Measurements from ENCODE around the gene SUSD1. TPM values are rescaled to one million over a fixed set of nuclear protein-coding genes. Genes with fewer than 3 reads are reported as not detected.
"Not testable (repeated sequence)": the region's sequence is repeated elsewhere in the genome, so short reads cannot be mapped to it uniquely, and the experiment has no call there.

The SUSD1 gene
- polyA plus RNA-seq, 6 donors from 2014 or later = 5.1 to 19.4 (median 9.1) TPM

GRCh38 chr9:112076814-112077213 is 98.3 kb downstream of the SUSD1 start:
- no peak for ATAC-seq (ENCODE audit: low read depth in 2 of 2)

DNA sequence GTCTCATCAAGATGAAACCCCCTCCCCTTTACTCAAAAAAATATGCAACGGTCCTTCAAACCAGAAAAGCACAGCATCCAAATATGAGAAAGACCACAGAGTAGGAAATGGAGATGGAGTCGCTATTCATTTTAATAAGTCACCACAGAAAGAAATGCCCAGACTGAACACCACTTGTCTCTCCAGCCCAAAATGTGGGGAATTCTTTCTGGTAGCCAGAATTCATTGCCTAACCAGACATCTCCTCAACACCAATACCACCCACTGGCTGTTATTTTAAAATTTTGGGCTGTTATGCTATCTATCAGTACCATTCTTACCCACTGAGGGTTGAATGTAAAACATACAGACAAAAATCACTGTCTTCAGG is 100.1 kb downstream of the SUSD1 start:
- Mint-ChIP-seq H3K36me3 (no peaks in the 10 kb centered on the region), H3K27ac (peak overlapping the region in 2 of 6 donors; percentile 46 to 87), H3K9me3 (no peaks in the 10 kb centered on the region), H3K4me1 (peaks cover 40 to 77% (median 41%) of the 10 kb centered on the region in 3 donors), H3K27me3 (no peaks in the 10 kb centered on the region), H3K4me3 (peak overlapping the region in 3 of 8 donors; percentile 6 to 84 (median 71))
- no peak for DNase-seq
- no peak for ATAC-seq (ENCODE audit: low read depth in 2 of 2)

More at GRCh38 chr9:112076814-112077213, 98.3 kb downstream of the SUSD1 start:
- H3K4me3 Mint-ChIP-seq = peak overlapping the region in 2 of 8 donors; percentile 1 to 44
- H3K9me3 Mint-ChIP-seq = no peaks in the 10 kb centered on the region
- no peak for DNase-seq
- H3K27ac Mint-ChIP-seq = peak overlapping the region in 2 of 6 donors; percentile 4 to 50
- H3K4me1 Mint-ChIP-seq = peaks cover 32 to 60% (median 33%) of the 10 kb centered on the region in 3 donors
- H3K36me3 Mint-ChIP-seq = no peaks in the 10 kb centered on the region
- H3K27me3 Mint-ChIP-seq = no peaks in the 10 kb centered on the region

DNA sequence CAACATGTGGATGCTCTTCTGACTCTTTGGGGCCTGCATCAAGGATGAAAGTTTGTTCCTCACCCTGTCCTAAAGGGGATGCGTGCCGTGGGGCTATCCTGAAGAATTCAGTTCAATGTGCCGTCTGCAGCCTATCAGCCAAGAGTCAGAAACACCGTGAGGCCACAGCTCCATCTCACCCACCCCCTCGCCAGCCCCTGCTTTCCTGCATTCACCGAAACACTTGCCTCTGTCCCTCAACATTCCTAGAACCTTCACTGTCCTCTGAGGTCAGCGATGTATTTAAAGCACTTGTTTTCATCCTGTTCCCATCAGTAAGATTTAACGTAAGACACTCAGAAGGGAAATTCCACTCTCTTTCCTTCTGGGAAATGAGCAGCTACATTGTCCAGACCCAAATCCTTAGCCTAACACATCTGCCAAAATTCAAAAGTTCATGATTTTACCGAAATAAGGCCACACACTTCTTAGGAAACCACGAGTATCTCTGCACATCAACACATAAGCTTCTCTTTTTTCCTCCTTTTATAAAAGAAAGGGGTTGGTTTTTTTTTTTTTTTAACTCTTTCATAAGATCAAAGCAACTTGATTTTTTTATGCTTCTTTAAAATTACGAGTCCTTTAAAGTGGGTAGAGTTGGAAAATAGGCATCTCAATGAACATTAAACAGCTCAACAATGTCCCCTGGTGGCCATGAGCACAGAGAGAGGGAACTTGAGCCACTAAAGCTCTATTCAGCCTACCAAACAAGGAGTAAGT is 100.7 kb downstream of the SUSD1 start:
- peak overlapping the region in 5 of 6 donors; percentile 34 to 96 (median 75) for H3K27ac Mint-ChIP-seq
- peak; percentile 75 to 77 for ATAC-seq (ENCODE audit: low read depth in 2 of 2)
- peak overlapping the region; percentile 51 to 88 (median 72) for H3K4me3 Mint-ChIP-seq
- peak; percentile 59 for DNase-seq
- H3K4me1 Mint-ChIP-seq = peaks cover 45 to 78% (median 46%) of the 10 kb centered on the region in 3 donors
- no peaks in the 10 kb centered on the region for H3K27me3 Mint-ChIP-seq
- no peaks in the 10 kb centered on the region for H3K36me3 Mint-ChIP-seq
- H3K9me3 Mint-ChIP-seq = no peaks in the 10 kb centered on the region

DNA sequence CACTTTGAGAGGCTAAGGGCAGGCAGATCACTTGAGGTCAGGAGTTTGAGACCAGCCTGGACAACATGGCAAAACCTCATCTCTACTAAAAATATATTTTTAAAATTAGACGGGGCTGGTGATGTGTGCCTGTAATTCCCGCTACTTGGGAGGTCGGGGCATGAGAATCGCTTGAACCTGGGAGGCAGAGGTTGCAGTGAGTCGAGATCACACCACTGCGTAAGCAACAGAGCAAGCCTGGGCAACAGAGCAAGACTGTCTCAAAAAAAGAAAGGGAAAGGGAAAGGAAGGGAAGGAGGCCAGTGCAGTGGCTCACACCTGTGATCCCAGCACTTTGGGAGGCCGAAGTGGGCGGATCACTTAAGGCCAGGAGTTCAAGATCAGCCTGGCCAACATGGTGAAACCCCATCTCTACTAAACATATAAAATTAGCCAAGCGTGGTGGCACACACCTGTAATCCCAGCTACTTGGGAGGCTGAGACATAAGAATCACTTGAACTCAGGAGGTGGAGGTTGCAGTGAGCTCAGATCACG is 101.4 kb downstream of the SUSD1 start:
- not testable (repeated sequence) for H3K36me3 Mint-ChIP-seq; ATAC-seq (ENCODE audit: low read depth in 2 of 2); DNase-seq; H3K27me3 Mint-ChIP-seq; H3K9me3 Mint-ChIP-seq
- Mint-ChIP-seq H3K4me1 (peaks cover 52 to 80% (median 53%) of the 10 kb centered on the region in 3 donors), H3K4me3 (peak overlapping the region in 6 of 8 donors; percentile 36 to 88 (median 74)), H3K27ac (peak overlapping the region in 3 of 6 donors; percentile 44 to 96 (median 69))

DNA sequence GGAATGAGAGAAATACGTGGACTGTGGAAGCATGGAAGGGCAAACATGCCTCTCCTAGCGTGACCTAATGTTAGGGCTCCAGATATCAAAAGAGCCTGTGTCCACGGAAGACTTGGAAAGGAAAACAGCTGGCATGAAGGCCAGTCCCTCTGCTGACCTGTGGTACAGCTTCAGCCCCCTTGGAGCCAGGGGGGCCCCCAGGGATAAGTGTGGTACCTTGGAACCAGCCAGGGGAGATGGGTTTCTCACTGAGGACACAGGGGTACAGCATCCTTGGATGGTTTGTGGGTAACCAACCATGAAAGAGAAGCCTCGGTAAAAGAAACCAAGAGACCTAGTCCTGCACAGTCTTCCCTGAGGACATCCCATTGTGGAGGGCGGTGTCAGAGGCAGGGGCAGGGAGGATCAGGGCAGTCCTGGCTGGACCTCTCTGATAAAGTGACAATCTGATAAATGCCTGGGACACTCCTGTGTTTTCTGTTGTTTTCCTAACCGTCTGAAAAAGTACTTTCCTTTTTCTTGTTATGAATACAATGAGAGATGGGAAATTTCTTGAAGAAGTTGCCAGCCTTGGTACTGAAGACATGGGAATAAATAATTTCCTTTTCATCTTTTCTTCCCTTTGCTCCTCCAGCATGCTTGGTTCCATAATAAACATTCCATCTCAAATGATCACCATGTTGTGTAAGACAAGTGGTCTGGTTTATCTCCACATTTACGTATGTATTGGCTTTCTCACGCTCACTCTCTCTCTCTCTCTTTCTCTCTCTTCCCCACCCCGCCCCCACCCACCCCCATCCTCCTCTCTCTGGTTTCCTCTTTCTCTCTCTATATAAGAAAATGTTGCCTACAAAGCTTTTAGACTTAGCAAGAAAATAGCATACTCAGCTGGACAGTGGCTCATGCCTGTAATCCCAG is 102.1 kb downstream of the SUSD1 start:
- ATAC-seq (ENCODE audit: low read depth in 2 of 2) (no peak), DNase-seq (no peak)
- H3K27me3 Mint-ChIP-seq = no peaks in the 10 kb centered on the region
- no peaks in the 10 kb centered on the region for H3K9me3 Mint-ChIP-seq
- H3K4me1 Mint-ChIP-seq = peaks cover 53 to 77% (median 54%) of the 10 kb centered on the region in 3 donors
- H3K4me3 Mint-ChIP-seq = peak overlapping the region in 6 of 8 donors; percentile 36 to 88 (median 74)
- peak overlapping the region in 2 of 6 donors; percentile 47 to 96 for H3K27ac Mint-ChIP-seq
- H3K36me3 Mint-ChIP-seq = no peaks in the 10 kb centered on the region

- no peaks in the 10 kb centered on the region for H3K9me3 Mint-ChIP-seq
- H3K4me1 Mint-ChIP-seq = peaks cover 44 to 76% (median 58%) of the 10 kb centered on the region in 3 donors
- peak overlapping the region; percentile 71 to 89 (median 80) for H3K27ac Mint-ChIP-seq
- H3K36me3 Mint-ChIP-seq = no peaks in the 10 kb centered on the region
- H3K27me3 Mint-ChIP-seq = no peaks in the 10 kb centered on the region
- DNase-seq (peak; percentile 42), ATAC-seq (ENCODE audit: low read depth in 2 of 2) (peak; percentile 85 to 90)
- peak overlapping the region in 7 of 8 donors; percentile 12 to 71 (median 63) for H3K4me3 Mint-ChIP-seq
Measured at GRCh38 chr9:112069318-112070169, 105.6 kb downstream of the SUSD1 start.

- H3K4me1 Mint-ChIP-seq = peaks cover 42 to 68% (median 59%) of the 10 kb centered on the region in 3 donors
- no peaks in the 10 kb centered on the region for H3K36me3 Mint-ChIP-seq
- no peak overlapping the region for H3K27ac Mint-ChIP-seq
- H3K27me3 Mint-ChIP-seq = no peaks in the 10 kb centered on the region
- no peak for DNase-seq
- ATAC-seq (ENCODE audit: low read depth in 2 of 2) = no peak
- no peaks in the 10 kb centered on the region for H3K9me3 Mint-ChIP-seq
- H3K4me3 Mint-ChIP-seq = no peak overlapping the region
Measured at GRCh38 chr9:112065806-112066606, 109.1 kb downstream of the SUSD1 start.

GRCh38 chr9:112064871-112065270 is 110.2 kb downstream of the SUSD1 start:
- H3K4me3 Mint-ChIP-seq = peak overlapping the region in 2 of 8 donors; percentile 21 to 49
- ATAC-seq (ENCODE audit: low read depth in 2 of 2) = no peak
- no peaks in the 10 kb centered on the region for H3K27me3 Mint-ChIP-seq
- H3K27ac Mint-ChIP-seq = peak overlapping the region in 2 of 6 donors; percentile 10 to 83
- no peaks in the 10 kb centered on the region for H3K9me3 Mint-ChIP-seq
- H3K4me1 Mint-ChIP-seq = peaks cover 44 to 69% (median 61%) of the 10 kb centered on the region in 3 donors
- no peaks in the 10 kb centered on the region for H3K36me3 Mint-ChIP-seq
- no peak for DNase-seq

DNA sequence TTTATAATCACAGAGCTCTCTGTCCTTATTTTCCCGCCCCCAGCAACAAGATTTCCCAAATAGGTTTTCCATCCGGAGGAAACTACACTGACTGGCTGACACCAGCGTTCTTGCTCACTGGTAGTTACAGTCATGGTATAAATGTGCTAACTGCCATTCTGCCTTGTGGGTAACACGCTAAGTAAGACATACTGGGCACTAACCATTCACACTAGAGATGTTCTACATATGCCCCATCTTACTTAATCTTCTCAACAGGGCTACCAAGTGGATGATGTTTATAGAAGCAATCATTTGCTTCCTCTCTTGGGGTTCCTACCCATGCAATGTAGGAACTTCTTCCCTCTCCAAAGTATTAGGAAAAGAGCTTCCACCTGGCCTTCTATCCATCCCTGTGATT is 111.5 kb downstream of the SUSD1 start:
- Mint-ChIP-seq H3K27me3 (no peaks in the 10 kb centered on the region), H3K4me1 (peaks cover 37 to 69% (median 56%) of the 10 kb centered on the region in 3 donors), H3K27ac (no peak overlapping the region), H3K36me3 (no peaks in the 10 kb centered on the region), H3K4me3 (no peak overlapping the region), H3K9me3 (no peaks in the 10 kb centered on the region)
- DNase-seq (no peak), ATAC-seq (ENCODE audit: low read depth in 2 of 2) (no peak)

DNA sequence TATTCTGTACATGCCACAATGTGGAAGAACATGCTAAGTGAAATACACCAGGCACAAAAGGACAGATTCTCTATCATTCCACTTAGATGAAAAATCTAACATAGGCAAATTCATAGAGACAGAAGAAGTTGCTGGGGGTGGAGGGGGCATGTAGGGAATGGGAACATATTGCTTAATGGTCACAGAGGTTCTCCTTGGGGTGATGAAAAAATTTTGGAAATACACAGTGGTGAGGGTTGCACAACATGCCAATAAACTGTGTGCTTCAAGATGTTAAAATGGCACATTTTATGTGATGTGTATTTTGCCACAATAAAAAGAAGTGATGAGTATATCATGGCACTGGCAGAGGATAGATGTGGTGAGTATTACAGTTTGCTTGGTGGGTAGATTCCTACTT is 111.9 kb downstream of the SUSD1 start:
- Mint-ChIP-seq H3K4me3 (peak overlapping the region in 1 of 8 donors; percentile 9), H3K36me3 (no peaks in the 10 kb centered on the region), H3K9me3 (no peaks in the 10 kb centered on the region), H3K4me1 (peaks cover 37 to 72% (median 56%) of the 10 kb centered on the region in 3 donors), H3K27me3 (no peaks in the 10 kb centered on the region), H3K27ac (no peak overlapping the region)
- DNase-seq (no peak), ATAC-seq (ENCODE audit: low read depth in 2 of 2) (no peak)

DNA sequence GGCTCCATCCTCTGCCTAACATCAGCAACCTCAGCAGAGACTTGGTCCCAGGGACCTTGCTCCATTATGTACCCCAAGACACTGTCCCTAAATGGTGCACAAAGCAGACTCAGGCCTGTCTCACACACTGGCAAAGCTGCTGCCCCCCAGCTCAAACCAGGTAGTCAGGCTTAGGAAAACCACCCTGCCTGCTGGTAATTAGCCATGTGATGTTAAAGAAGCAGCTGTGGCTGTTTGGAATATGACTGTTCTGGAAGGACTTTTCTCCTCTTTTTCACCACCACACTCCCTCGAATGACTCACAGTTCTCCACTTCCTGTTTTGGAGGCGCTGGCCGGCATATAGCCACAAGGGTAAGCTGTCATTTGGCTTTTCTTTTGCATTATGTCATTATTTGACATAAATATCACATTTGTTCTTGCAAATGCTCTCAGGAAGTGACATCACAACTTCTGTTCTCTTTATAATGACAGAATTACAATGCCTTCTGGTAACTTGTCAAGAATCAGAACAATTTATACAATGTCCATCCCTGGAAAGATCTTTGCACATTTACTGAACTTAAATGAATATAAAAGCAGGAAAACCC is 113.9 kb downstream of the SUSD1 start:
- peak overlapping the region in 4 of 6 donors; percentile 24 to 69 (median 40) for H3K27ac Mint-ChIP-seq

More for the DNA sequence above, 113.9 kb downstream of the SUSD1 start:
- Mint-ChIP-seq H3K9me3 (no peaks in the 10 kb centered on the region), H3K4me1 (peaks cover 38 to 75% (median 54%) of the 10 kb centered on the region in 3 donors), H3K36me3 (peaks cover 0 to 10% of the 10 kb centered on the region in 2 donors), H3K4me3 (peak overlapping the region in 1 of 8 donors; percentile 8), H3K27me3 (no peaks in the 10 kb centered on the region)
- ATAC-seq (ENCODE audit: low read depth in 2 of 2) (peak; percentile 72 to 73), DNase-seq (no peak)
